GM21515 (cell line): Measurements from ENCODE around the gene HJV.

ENCODE experiments used
- ATAC-seq: cut with Tn5 transposase; IDR thresholded peaks from one replicate; pipeline ENCODE4 v1.9.1; 2021; ENCODE audit not compliant: unreplicated experiment

The HJV gene

DNA sequence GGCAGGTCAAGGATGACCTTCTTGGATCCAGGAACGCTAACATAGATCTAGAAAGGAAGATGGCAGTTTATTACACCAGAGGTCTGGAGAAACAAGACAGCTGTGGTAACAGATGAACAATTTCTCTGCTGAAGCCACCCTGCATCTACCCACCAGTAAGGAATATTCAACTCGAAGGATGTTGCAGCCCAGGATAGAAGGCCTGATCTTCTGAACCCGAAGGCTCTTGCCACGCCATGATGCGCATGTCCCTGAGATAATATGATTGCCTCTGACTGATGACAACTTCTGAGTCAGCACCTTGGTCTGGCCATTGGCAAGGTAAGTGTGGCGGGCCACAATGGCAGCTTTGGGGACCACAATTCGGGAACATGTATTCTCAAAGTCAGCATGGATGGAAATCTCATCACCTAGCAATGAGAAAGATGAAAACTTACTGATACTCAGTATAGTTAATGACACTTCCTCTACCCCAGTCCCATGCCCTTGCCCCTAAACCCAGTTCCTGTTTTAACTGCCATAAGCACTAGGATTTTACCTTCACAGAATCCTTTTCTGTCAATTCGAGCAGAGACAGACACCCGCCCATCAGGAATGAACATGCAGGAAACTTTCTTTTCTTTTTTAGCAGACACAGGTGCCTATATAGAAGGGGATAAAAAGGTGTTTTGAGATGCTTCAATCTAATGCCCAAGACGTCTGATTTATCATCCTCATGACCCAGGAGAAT, 27.0 kb downstream of the HJV start:
- ATAC-seq, result no peak

GRCh38 chr1:145993618-145994390, 27.7 kb downstream of the HJV start:
- no peak for ATAC-seq

GRCh38 chr1:145992958-145993617, 28.4 kb downstream of the HJV start:
- no peak for ATAC-seq

DNA sequence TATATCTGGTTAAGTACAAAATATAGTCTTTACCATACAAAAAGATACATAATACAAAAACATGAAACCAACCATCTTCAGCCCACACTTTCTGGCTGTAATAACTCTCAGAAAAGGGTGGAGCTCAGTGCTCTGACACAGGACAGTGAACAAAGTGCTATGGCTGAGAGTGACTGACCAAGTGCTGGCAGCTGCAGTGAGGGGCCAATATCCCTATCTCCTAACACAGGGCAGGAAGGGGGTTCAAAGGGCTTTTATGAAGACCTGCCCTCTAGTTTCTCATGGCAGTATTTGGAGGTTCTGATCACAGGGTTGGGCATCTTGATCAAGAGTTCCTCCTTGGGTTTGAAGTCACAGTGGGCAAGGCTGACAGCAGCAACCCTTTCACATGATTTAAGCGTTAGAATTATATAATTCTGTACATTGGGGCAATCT, 29.0 kb downstream of the HJV start:
- no peak for ATAC-seq

DNA sequence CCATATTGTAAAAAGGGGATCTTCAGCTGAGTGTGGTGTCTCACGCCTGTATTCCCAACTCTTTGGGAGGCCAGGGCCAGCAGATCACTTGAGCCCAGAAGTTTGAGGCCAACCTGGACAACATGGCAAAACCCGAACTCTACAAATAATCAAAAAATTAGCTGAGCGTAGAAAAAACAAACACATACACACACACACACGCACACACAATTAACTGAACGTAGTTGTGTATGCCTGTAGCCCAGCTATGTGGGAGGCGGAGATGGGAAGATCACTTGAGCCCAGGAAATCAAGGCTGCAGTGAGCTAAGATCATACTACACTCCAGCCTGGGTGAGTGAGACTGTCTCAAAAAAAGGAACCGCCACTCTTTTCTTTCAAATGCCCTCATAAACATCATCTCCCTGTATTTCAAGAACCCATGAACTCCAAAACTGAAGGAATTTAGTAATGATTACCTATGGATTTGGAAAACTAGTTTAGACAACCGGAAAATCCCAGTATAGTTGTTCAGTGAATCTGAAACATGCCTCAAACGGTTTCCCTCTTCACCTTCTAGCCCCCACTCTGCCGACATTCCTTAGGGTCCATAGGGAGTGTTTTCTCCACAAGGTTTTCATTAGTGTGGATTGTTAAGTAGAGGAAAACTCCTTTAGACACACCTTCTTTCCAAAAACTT, 29.7 kb downstream of the HJV start:
- no peak for ATAC-seq

DNA sequence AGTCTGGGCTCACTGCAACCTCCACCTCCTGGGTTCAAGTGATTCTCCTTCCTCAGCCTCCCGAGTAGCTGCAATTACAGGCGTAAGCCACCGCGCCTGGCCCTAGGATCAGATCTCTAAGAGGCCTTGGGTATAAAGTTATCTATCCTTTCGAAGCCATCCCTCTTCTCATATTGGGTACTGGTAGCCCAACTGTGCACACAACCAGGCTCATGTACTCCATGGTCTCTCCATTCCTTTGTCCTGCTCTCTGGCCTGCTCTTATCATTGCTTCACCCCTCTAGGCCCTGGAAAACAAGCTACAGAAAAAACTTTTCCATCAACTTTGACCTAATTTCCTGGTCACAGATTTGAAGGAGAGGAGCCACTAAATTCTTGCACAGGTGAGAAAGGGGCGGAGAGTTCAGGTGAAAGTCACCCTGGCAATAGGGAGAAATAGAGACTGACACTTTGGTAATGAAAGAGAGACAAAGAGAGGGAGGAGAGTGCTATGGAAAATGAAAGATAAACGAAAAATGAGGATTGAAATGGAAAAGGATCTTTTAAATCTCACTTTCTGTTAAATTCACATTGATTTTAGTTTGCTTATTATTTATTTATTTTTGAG, 31.2 kb downstream of the HJV start:
- no peak for ATAC-seq

- no peak for ATAC-seq
These were observed 32.8 kb downstream of the HJV start for GRCh38 chr1:145988773-145989172.

DNA sequence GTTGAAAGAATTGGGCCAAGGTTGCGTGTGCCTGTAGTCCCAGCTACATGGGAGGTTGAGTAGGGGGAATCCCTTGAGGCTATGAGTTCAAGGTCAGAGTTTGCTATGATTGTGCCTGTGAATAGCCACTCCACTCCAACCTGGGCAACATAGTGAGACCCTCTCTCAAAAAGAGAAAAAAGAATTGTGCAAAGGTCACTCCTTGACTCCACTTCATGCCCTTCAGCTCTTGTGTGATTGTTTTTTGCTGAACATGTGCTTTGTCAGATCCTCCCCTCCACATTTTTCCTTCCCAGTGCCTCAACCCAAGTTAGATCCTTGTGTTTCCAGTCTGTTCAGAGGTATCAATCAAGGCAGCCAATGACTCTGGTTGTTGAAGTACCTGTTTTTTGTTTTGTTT, 33.6 kb downstream of the HJV start:
- ATAC-seq, result no peak

DNA sequence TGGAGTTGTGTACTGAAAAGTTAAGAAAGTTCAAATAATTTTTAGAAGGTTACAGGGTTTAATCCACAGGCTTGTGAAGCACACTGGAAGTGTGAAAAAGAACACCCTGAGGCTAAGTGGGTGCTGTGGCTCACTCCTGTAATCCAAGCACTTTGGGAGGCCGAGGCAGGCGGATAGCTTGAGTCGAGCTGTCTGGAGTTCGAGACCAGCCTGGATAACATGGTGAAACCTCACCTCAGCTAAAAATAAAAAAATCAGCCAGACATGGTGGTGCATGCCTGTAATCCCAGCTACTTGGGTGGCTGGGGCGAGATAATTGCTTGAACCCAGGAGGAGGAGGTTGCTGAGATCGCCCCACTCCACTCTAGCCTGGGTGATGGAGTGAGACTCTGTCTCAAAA, 35.0 kb downstream of the HJV start:
- no peak for ATAC-seq

DNA sequence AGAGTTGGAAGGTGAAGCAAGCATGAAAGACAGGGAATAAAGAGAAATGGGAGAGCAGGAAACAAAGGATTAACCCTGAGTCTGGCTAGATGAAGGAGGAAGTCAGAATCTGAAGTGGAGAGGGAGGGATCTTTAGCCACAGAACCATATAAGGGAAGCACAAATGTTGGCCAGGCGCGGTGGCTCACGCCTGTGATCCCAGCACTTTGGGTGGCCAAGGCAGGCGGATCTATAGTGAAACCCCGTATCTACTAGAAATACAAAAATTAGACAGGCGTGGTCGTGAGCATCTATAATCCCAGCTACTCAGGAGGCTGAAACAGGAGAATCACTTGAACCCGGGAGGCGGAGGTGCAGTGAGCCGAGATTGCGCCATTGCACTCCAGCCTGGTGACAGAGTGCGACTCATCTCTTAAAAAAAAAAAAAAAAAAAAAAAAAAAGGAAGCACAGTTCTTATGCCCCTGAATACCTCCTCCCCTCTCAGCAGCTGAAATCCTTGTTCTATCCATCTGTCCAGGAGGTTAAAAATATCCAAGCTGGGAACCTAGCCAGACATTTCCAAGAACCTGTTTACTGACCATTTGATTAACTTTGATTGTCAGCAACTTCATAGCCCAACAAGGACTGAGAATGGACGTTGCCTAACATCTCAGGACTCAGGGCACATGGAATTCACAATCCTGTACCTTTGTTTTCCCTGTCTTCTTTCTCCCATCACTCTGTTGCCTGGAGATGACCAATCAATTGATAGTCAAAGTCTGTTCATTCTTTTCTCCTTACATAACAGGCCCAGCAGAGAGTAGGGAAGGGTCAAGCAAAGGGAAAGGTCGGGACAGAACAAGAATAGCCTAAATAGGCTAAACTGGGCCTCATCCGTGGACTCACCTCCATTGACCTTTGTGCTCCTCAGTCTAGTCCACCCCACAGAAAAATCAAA, 35.8 kb downstream of the HJV start:
- ATAC-seq, result no peak

DNA sequence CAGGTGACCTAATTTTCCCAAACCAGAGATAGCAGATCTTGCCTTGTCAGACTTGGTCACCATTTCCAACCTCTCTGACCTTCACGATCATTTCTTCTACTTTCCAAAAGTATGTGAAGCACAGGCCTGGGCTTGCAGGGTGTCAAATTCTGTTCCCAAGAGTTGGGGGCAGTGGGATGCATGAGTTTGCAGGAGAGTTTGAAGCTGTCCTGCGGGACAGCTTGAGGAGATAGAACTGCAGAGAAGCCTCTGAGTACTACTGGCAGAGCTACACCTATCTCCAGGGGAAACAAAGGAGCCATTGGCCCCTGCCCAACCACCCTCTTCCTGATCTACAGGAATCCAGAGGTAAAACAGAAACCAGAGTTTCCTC, 36.4 kb downstream of the HJV start:
- ATAC-seq, result no peak

DNA sequence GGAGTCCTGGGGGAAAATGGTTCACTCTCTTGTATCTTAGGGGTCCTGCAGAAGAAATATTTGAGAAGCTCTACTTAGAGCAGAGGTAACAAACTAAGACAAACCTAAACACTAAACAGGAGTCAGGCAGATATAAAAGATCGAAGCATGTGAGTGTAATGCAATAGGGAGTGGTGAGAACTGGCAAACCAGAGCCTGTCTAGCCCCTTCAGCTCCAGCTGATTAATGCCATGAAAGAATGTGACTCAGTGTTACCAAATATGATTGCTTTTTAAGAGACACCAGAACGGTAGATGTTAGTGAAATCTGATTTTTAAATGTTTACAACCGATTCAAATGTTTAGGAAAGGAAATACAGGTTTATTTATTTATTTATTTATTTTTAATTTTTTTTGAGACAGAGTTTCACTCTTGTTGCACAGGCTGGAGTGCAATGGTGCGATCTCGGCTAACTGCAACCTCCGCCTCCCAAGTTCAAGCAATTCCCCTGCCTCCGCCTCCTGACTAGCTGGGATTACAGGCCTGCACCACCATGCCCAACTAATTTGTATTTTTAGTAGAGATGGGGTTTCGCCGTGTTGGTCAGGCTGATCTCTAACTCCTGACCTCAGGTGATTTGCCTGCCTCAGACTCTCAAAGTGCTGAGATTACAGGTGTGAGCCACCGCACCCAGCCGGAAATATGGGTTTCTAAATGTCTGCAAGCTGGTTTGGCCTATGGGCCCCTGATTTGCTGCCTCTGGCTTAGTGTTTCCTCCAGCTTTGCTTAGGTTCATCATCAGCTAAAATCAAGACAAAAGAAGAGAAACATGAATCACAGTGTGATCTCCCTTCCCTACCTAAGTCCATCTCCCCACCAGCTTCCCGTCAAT, 37.3 kb downstream of the HJV start:
- no peak for ATAC-seq

DNA sequence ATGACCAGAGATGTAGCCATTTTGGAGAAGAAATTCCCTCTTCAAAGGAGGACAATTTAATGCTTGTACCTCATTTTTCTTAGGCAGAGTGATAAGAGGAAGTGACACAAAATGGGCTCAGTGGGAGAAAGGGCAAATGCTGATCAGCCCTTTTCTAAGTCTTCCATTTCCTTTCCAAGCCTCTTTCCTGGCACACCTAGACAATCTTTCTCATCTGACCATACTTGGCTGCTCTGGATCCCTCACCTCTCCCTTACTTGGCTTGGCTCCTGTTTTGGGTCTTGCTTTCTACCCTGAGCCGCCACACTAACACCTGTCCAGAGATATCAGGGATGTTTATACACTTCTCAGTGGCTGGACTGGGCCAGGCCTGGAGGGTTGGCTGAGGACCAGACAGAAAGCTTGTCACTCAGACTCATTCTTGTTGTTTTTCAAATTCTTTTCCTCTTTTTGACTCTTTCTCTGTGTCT, 38.3 kb downstream of the HJV start:
- ATAC-seq, result no peak

DNA sequence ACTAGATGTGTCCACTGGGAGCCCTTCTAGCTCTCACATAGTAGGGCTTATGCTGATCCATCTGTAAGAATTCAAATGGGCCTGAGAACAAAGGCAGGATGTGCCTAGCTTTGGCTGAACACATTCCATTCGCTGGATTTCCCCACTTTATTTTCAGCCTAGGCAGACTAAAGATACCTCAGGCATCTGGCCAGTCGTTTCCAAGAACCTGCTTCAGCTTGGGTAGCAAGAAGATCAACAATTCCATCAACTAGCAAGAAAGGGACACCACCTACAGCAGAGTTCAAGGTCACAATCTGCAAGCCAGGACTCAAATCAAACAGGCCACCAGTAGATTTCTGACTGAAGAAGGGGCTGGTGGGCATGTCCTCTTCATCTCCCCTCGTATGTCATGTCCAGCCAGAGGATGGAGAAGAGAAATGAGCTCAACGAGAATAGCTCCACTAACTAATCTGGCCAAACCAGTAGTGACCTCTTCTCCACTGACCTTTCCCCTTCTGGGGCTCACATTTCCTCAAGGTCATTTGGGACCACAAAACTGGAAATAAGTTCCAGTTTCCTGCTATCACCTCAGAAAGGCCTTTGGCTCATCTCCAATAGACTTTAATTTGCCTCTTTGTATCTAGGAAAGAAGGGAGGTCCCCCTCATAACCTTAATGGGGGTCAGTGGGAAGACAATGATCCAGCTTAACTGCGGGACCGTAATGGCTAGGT, 39.4 kb downstream of the HJV start:
- ATAC-seq, result no peak

DNA sequence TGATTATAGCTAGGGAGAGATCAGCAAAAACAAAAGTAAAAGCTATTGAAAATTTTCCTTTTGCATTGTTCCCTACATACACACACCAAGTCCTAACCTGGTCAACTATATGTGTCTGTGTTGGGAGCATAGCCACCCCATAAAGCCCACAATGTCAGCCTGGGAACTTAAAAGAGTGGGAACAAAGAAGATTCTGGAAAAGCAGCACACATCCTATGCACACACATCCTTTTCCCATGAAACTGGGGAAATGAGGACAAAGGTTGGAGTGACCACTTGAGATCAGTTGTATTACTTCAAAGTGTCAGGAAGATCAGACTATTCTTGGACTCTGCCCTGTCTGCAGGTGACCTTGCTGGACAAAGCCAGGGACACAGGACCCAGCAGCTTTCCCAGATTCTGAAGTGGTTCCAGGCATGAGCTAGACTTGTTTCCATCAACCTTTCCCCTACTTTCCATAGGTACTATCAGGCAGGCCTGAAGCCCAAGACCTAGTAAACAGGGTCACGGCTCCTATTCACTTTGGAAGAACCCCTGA, 41.0 kb downstream of the HJV start:
- ATAC-seq, result no peak

- ATAC-seq, result no peak
These were observed 41.6 kb downstream of the HJV start for GRCh38 chr1:145979746-145980456.
